Measurements from ENCODE around the gene CSNK2A2. TPM values are rescaled to one million over a fixed set of nuclear protein-coding genes. Genes with fewer than 3 reads are reported as not detected.

CSNK2A2 gene
- total RNA-seq, 1 donor = 26.8 TPM

DNA sequence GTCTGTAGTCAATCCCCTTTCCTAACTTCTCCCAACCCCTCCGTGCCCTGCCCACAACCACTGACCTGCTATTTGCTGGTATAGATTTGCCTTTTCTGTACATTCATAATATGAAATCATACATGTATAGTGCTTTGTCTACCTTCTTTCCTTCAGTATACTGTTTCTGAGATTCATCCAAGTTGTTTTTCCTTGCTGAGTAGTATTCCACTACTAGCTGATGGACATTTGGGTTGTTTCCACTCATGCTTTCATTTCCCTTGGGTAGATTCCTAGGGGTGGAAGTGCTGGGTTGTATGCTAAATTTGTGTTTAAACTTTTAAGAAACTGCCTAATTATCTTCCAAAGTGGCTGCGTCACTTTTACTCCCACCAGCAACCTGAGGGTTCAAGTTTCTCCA is 27.7 kb downstream of the CSNK2A2 start:
- no peak overlapping the region for H3K4me3 ChIP-seq (ENCODE audit: low read depth, low read length)
- TF ChIP-seq, protein P1, sequence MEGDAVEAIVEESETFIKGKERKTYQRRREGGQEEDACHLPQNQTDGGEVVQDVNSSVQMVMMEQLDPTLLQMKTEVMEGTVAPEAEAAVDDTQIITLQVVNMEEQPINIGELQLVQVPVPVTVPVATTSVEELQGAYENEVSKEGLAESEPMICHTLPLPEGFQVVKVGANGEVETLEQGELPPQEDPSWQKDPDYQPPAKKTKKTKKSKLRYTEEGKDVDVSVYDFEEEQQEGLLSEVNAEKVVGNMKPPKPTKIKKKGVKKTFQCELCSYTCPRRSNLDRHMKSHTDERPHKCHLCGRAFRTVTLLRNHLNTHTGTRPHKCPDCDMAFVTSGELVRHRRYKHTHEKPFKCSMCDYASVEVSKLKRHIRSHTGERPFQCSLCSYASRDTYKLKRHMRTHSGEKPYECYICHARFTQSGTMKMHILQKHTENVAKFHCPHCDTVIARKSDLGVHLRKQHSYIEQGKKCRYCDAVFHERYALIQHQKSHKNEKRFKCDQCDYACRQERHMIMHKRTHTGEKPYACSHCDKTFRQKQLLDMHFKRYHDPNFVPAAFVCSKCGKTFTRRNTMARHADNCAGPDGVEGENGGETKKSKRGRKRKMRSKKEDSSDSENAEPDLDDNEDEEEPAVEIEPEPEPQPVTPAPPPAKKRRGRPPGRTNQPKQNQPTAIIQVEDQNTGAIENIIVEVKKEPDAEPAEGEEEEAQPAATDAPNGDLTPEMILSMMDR (IDR thresholded peaks at IDR 0.05; ENCODE audit: insufficient read depth, low read depth, low read length) = no peak
- no peak for DNase-seq (ENCODE audit: low read depth)

DNA sequence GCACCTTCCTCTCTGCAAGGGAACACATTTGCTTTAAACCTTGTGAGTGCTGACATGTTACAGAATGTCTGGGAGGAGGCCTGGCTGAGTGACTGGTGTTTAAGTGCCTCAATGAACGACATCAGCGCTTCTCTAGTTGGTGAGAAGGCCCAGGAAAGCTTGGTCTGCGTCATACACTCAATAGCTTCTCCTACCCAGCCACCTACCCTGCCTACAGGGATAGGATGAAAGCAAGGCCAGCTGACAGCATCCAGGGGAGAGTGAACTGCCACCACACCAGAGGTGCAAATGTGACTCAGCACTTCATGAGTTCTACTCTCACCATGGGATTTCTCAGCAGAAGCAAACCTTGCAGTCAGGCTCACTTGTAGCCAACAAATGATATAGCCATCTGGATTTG is 37.1 kb downstream of the CSNK2A2 start:
- TF ChIP-seq, protein P1 (IDR thresholded peaks at IDR 0.05; ENCODE audit: insufficient read depth, low read depth, low read length) = no peak
- DNase-seq (ENCODE audit: low read depth) = no peak

DNA sequence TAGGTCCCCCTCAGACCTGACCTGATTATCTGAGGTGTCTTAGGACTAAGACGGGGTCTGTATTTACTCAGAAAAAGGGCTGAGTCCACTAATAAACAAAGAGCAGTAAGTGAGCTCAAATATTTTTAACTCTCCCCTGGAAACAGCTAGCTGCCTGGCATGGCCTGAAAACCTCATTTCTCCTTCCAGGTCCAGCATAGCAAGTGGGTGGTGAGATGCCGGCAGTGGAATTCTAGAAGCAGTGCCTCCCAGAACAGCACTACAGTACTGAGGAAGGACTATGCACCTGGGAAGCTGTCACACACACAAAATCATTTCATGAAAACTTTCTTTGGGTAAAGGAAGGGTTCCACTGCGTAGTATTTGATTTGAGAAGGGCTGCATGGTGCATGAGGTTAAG is 39.2 kb downstream of the CSNK2A2 start:
- no peak overlapping the region for H3K4me3 ChIP-seq (ENCODE audit: low read depth, low read length)
- no peak for DNase-seq (ENCODE audit: low read depth)
- TF ChIP-seq, protein P1 (IDR thresholded peaks at IDR 0.05; ENCODE audit: insufficient read depth, low read depth, low read length) = no peak

More for the DNA sequence above, 37.1 kb downstream of the CSNK2A2 start:
- no peak overlapping the region for H3K4me3 ChIP-seq (ENCODE audit: low read depth, low read length)

DNA sequence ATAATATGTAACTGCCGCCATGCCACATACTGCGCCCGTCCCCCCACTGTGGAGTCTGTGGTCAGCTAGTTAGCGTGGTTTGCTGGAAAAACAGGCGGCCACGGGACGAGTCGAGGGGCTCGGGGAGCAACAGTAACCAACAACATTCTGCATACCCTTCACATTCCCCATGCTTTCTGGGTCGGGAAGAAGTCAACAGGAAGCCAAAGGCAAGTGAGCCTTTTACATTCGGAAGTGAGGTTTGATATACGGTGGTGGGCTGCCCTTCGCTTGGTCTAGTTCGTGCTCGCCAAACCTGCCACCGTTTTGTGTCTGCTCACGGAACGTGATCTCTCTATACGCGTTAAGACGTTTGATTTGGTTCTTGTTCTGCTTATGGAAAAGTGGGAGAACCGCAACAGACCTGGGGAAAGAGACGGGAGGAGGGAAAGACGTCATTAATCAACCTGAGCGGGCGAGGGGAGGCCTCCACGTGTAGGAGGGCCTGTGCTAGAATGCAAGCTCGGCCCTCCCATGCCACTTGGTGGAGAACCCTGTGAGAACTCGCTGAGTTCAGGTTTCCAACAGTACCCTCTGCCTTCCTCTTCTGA is 39.9 kb downstream of the CSNK2A2 start:
- H3K4me3 ChIP-seq (ENCODE audit: low read depth, low read length) = no peak overlapping the region
- DNase-seq (ENCODE audit: low read depth) = no peak
- TF ChIP-seq, protein P1 (IDR thresholded peaks at IDR 0.05; ENCODE audit: insufficient read depth, low read depth, low read length) = no peak

GRCh38 chr16:58157239-58157638 is 40.7 kb downstream of the CSNK2A2 start:
- H3K4me3 ChIP-seq (ENCODE audit: low read depth, low read length) = no peak overlapping the region
- no peak for DNase-seq (ENCODE audit: low read depth)
- TF ChIP-seq, protein P1 (IDR thresholded peaks at IDR 0.05; ENCODE audit: insufficient read depth, low read depth, low read length) = no peak

GRCh38 chr16:58155839-58156238 is 42.1 kb downstream of the CSNK2A2 start:
- TF ChIP-seq, protein P1 (IDR thresholded peaks at IDR 0.05; ENCODE audit: insufficient read depth, low read depth, low read length) = no peak
- H3K4me3 ChIP-seq (ENCODE audit: low read depth, low read length) = no peak overlapping the region
- DNase-seq (ENCODE audit: low read depth) = no peak

DNA sequence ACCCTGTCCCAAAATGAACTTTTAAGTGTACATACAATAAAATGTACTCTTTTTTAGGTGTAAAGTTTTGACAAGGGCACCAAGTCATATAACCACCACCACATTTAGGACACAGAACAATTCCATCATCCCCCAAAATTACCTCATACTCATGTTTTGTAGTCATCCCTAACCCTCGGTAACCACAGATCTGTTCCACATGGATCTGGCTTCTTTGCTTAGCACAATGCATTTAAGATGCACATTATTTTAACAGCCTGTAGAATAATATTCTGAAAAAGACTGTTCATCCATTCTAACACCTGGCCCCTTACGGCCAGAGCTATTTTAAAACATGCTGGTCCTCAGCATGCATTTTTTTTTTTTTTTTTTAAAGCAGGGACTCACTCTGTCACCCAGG is 43.6 kb downstream of the CSNK2A2 start:
- H3K4me3 ChIP-seq (ENCODE audit: low read depth, low read length) = no peak overlapping the region
- TF ChIP-seq, protein P1 (IDR thresholded peaks at IDR 0.05; ENCODE audit: insufficient read depth, low read depth, low read length) = no peak
- no peak for DNase-seq (ENCODE audit: low read depth)
